HL-60/S4 (cell line): ENCODE data around the gene FARP1.

Experiments used
- in situ Hi-C: fragments of 300-500 bp; cut with MboI; formaldehyde crosslinking; loops from 2 replicates; pipeline ENCODE4 v1.14.3; 2022; ENCODE audit warnings: low sequenced_read_pairs

FARP1 gene

GRCh38 chr13:98436233-98436910, 293.5 kb downstream of the FARP1 start:
- in situ Hi-C loops: no loop called here

GRCh38 chr13:98438246-98439125, 295.6 kb downstream of the FARP1 start:
- in situ Hi-C loops: no loop called here

GRCh38 chr13:98439126-98439828, 296.4 kb downstream of the FARP1 start:
- in situ Hi-C loops: no loop called here

GRCh38 chr13:98439896-98440295, 297.0 kb downstream of the FARP1 start:
- in situ Hi-C loops: no loop called here

- in situ Hi-C loops: no loop called here
Measured at GRCh38 chr13:98440390-98441055, 297.6 kb downstream of the FARP1 start.

- in situ Hi-C loops: no loop called here
Measured at GRCh38 chr13:98441056-98441676, 298.3 kb downstream of the FARP1 start.

GRCh38 chr13:98442391-98443230, 299.7 kb downstream of the FARP1 start:
- in situ Hi-C loops: no loop called here

GRCh38 chr13:98443329-98443728, 300.4 kb downstream of the FARP1 start:
- in situ Hi-C loops: no loop called here

- in situ Hi-C loops: no loop called here
Measured at GRCh38 chr13:98443800-98444325, 301.0 kb downstream of the FARP1 start.

- in situ Hi-C loops: no loop called here
Measured at GRCh38 chr13:98444381-98444780, 301.5 kb downstream of the FARP1 start.

- in situ Hi-C loops: loop anchor here (5.0 kb wide), 1 partner anchor 207 kb away; no protein-coding TSS in a partner anchor
Measured at GRCh38 chr13:98445340-98446233, 302.7 kb downstream of the FARP1 start.

- in situ Hi-C loops: loop anchor here (5.0 kb wide), 1 partner anchor 206 kb away; no protein-coding TSS in a partner anchor
Measured at GRCh38 chr13:98446234-98446621, 303.3 kb downstream of the FARP1 start.

GRCh38 chr13:98447130-98447529, 304.2 kb downstream of the FARP1 start:
- in situ Hi-C loops: loop anchor here (5.0 kb wide), 1 partner anchor 205 kb away; no protein-coding TSS in a partner anchor

- in situ Hi-C loops: loop anchor here (5.0 kb wide), 1 partner anchor 204 kb away; no protein-coding TSS in a partner anchor
Measured at GRCh38 chr13:98447881-98448641, 305.2 kb downstream of the FARP1 start.

GRCh38 chr13:98448642-98448928, 305.7 kb downstream of the FARP1 start:
- in situ Hi-C loops: loop anchor here (5.0 kb wide), 1 partner anchor 204 kb away; no protein-coding TSS in a partner anchor

GRCh38 chr13:98449273-98449672, 306.4 kb downstream of the FARP1 start:
- in situ Hi-C loops: loop anchor here (5.0 kb wide), 1 partner anchor 203 kb away; no protein-coding TSS in a partner anchor

GRCh38 chr13:98450026-98450425, 307.1 kb downstream of the FARP1 start:
- in situ Hi-C loops: no loop called here
